Heart left ventricle (tissue), 16 donors: ENCODE data around the gene PREX1. TPM values are rescaled to one million over a fixed set of nuclear protein-coding genes. Genes with fewer than 3 reads are reported as not detected.

Experiments used
- ATAC-seq, 4 donors: fragments of 200-7000 bp; cut with Tn5 transposase; one replicate each; pipeline ENCODE4 v1.9.1; 2020 to 2022; ENCODE audit warnings: moderate library complexity in 4 of 4, mild to moderate bottlenecking in 3 of 4, moderate number of reproducible peaks in 1 of 4
- DNase-seq, 5 donors: peaks; one replicate each; pipeline ENCODE4 v3.0.0-alpha.2; 2020
- H3K27ac ChIP-seq, 12 donors: fragments of 200-600 bp; sonication (generic) in 4 of 12; one replicate each; pipeline versions ENCODE4 v1.5.0 to v1.8.0; 2016 to 2022; ENCODE audit warnings: mild to moderate bottlenecking in 2 of 12
- H3K27me3 ChIP-seq, 9 donors: fragments of 200-600 bp; sonication (generic) in 2 of 9; one replicate each; pipeline versions ENCODE4 v1.5.1 to v1.8.0; 2016 to 2022; ENCODE audit warnings: mild to moderate bottlenecking in 3 of 9
- H3K36me3 ChIP-seq, 9 donors: fragments of 200-600 bp; sonication (generic) in 2 of 9; one replicate each; pipeline versions ENCODE4 v1.5.0 to v1.8.0; 2018 to 2022; ENCODE audit warnings: mild to moderate bottlenecking in 2 of 9
- H3K4me1 ChIP-seq, 12 donors: fragments of 200-600 bp; sonication (generic) in 4 of 12; one replicate each; pipeline versions ENCODE4 v1.5.0 to v1.8.0; 2016 to 2022; ENCODE audit warnings: mild to moderate bottlenecking in 3 of 12
- H3K4me3 ChIP-seq, 12 donors: fragments of 200-600 bp; sonication (generic) in 4 of 12; one replicate each; pipeline versions ENCODE4 v1.5.0 to v1.8.0; 2017 to 2022; ENCODE audit warnings: mild to moderate bottlenecking in 9 of 12, moderate library complexity in 4 of 12
- H3K9me3 ChIP-seq, 12 donors: fragments of 200-600 bp; sonication (generic) in 4 of 12; one replicate each; pipeline versions ENCODE4 v1.5.0 to v1.8.0; 2016 to 2022; ENCODE audit warnings: mild to moderate bottlenecking in 1 of 12
- POLR2A ChIP-seq, 2 donors: fragments of 450-650 bp; IDR thresholded peaks; one replicate each; pipeline ENCODE4 v1.6.1; 2017; ENCODE audit warnings: antibody characterized with exemption in 2 of 2, mild to moderate bottlenecking in 2 of 2, moderate library complexity in 2 of 2
- WGBS, 4 donors: extraction: QIAGEN DNeasy Blood & Tissue Kit in 2 of 4; methylation state at CpG; one replicate each; pipeline versions ENCODE4 v1.1.5 to v1.1.7; 2013 to 2018; 5-methylcytosine and 5-hydroxymethylcytosine counted together
- intact Hi-C, 10 donors: fragments of 100-400 bp; cut with DNase I; formaldehyde crosslinking; loops; one replicate each; pipeline versions ENCODE4 v1.11.1 to v1.14.2; 2022
- long read RNA-seq, 3 donors: library from polyadenylated mRNA; unstranded; transcript quantifications; one replicate each; pipeline ENCODE4 v2.0.0, GENCODE V29; 2020 to 2021
- polyA plus RNA-seq, 2 donors: library from polyadenylated mRNA; stranded (reverse); fragments of 200-250 nt; gene quantifications; one replicate each; pipeline ENCODE4 v1.2.3, GENCODE V29; 2013
- total RNA-seq, 9 donors: library from RNA; depleted of rRNA in 2 of 9; stranded (reverse); fragments of >200 nt in 2 of 9; fragmentation: NEBNext Ultra II Directional in 3 of 9; extraction: Animal tissue kit (Norgen Biotek cat#: 25700) in 3 of 9; gene quantifications; one replicate each; pipeline versions ENCODE4 v1.1.0 to v1.2.4, GENCODE V29; 2016 to 2023
- TF ChIP-seq, protein P1 (sequence below), 12 donors: fragments of 200-600 bp; sonication (generic) in 4 of 12; IDR thresholded peaks; one replicate each; pipeline versions ENCODE4 v1.5.0 to v1.8.0; 2018 to 2022; ENCODE audit warnings: antibody characterized with exemption in 12 of 12, mild to moderate bottlenecking in 5 of 12
- donor health status: ischemic (EF 13 %, LVEDD 7.1; RV severe dilation, severe dysfunction).
- donor health status: healthy with polysubstance abuse.
- donor health status: DM: no; HTN: yes; CAD: no.
- donor health status: DM: no; HTN: no; CAD: no.
- donor health status: ischemic (EF 25% LVEDD 6.9; RV normal size, moderate dysfunction).
- donor health status: ischemic (EF 25% LVEDD 5.7; RV mildly dilated, moderate dysfunction).
- donor health status: healthy.
- donor health status: DM: yes; HTN: yes; CAD: no.
- donor health status: ischemic (EF 35%, LVEDD 5.7; RV mildly dilated, moderate dysfunction).
- donor health status: nonischemic (EF 11% LVEDD 7.7; RV severe dilation, severe dysfunction).
- donor health status: DM: yes; HTN: yes; CAD: no.
- donor health status: PGD.
- donor health status: ischemic (EF 29% LVEDD 5.4; RV normal size, mild dysfunction).
- donor health status: nonischemic (EF 23%, LVEDD 6.1; RV moderate dilation, normal function).

PREX1 gene, protein sequence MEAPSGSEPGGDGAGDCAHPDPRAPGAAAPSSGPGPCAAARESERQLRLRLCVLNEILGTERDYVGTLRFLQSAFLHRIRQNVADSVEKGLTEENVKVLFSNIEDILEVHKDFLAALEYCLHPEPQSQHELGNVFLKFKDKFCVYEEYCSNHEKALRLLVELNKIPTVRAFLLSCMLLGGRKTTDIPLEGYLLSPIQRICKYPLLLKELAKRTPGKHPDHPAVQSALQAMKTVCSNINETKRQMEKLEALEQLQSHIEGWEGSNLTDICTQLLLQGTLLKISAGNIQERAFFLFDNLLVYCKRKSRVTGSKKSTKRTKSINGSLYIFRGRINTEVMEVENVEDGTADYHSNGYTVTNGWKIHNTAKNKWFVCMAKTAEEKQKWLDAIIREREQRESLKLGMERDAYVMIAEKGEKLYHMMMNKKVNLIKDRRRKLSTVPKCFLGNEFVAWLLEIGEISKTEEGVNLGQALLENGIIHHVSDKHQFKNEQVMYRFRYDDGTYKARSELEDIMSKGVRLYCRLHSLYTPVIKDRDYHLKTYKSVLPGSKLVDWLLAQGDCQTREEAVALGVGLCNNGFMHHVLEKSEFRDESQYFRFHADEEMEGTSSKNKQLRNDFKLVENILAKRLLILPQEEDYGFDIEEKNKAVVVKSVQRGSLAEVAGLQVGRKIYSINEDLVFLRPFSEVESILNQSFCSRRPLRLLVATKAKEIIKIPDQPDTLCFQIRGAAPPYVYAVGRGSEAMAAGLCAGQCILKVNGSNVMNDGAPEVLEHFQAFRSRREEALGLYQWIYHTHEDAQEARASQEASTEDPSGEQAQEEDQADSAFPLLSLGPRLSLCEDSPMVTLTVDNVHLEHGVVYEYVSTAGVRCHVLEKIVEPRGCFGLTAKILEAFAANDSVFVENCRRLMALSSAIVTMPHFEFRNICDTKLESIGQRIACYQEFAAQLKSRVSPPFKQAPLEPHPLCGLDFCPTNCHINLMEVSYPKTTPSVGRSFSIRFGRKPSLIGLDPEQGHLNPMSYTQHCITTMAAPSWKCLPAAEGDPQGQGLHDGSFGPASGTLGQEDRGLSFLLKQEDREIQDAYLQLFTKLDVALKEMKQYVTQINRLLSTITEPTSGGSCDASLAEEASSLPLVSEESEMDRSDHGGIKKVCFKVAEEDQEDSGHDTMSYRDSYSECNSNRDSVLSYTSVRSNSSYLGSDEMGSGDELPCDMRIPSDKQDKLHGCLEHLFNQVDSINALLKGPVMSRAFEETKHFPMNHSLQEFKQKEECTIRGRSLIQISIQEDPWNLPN (N-terminal part only)
- total RNA-seq = 10 to 100 TPM in 6 of 9 donors, 1 to 10 TPM in 3; 7.9 to 41.5 (median 13.8) TPM
- polyA plus RNA-seq = 10 to 100 TPM in 1 of 2 donors, 1 to 10 TPM in 1; 7.2 to 11.2 TPM
- long read RNA-seq, donor 1, full-length matches to known transcripts = 2 of 9 reads
- long read RNA-seq, donor 1, partial matches to known transcripts = 5 of 9 reads
- long read RNA-seq, donor 1, other reads (novel, unspliced or antisense) = 2 of 9 reads
- long read RNA-seq, donor 2, full-length matches to known transcripts = 2 of 11 reads
- long read RNA-seq, donor 2, partial matches to known transcripts = 7 of 11 reads
- long read RNA-seq, donor 2, other reads (novel, unspliced or antisense) = 2 of 11 reads
- long read RNA-seq, donor 3, full-length matches to known transcripts = 1 of 7 reads
- long read RNA-seq, donor 3, partial matches to known transcripts = 6 of 7 reads
- long read RNA-seq, donor 3, other reads (novel, unspliced or antisense) = 0 of 7 reads

DNA sequence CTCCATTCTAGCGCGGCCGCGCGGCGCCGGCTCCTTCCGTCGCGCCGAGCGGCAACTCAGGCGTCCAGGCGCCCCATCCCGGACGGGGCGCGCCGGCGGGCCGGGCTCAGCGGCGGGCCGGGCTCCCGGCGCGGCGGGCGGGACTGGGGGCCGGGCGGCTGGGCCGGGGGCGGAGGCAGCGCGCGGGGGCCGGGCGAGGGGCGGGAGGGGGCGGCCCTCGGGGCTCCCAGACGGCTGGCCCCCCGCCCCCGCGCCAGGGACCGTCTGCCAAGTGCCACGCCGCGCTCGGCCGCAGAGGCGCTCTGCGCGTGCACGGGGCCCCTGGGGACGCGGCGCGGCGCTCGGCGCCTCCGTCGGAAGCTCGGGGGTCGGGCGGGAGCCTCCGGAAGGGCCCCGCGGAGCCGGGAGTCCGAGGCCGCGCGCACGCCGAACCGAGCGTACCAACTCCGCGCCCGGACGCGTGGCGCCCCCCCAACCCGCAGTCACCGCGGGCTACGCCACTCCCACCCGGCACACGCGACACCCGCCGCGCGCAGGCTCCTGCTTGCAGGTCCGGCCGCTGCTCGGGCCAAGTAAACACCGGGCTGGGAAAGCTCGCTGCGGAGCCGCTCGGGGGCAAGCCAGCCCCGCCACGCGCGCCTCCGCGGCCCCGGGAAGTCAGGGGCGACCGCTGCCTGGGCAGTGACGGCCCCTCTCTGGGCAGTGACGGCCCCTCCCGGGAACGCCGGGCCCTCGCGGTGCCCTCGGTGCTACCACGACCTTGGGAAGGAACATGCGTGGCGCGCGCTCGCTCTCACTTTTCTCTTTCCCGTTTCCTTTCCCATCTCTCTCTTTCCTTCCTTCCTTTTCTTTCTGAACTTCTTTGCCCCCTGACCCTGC is at the start of gene PREX1:
PREX1 (minus strand) TSS at position 145 of the 879 bp plus-strand sequence; CDS start at position 6, 139 bp downstream.
- Histone ChIP-seq H3K9me3 (no peaks in the 10 kb centered on the region), H3K27me3 (no peaks in the 10 kb centered on the region), H3K4me1 (peaks cover 0 to 69% (median 22%) of the 10 kb centered on the region in 12 donors), H3K36me3 (no peaks in the 10 kb centered on the region), H3K27ac (peak within 1 kb of the TSS; percentile 68 to 92 (median 80)), H3K4me3 (peak within 1 kb of the TSS; percentile 48 to 96 (median 76))
- TF ChIP-seq, protein P1, sequence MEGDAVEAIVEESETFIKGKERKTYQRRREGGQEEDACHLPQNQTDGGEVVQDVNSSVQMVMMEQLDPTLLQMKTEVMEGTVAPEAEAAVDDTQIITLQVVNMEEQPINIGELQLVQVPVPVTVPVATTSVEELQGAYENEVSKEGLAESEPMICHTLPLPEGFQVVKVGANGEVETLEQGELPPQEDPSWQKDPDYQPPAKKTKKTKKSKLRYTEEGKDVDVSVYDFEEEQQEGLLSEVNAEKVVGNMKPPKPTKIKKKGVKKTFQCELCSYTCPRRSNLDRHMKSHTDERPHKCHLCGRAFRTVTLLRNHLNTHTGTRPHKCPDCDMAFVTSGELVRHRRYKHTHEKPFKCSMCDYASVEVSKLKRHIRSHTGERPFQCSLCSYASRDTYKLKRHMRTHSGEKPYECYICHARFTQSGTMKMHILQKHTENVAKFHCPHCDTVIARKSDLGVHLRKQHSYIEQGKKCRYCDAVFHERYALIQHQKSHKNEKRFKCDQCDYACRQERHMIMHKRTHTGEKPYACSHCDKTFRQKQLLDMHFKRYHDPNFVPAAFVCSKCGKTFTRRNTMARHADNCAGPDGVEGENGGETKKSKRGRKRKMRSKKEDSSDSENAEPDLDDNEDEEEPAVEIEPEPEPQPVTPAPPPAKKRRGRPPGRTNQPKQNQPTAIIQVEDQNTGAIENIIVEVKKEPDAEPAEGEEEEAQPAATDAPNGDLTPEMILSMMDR (IDR thresholded peaks at IDR 0.05) = peak in 5 of 12 donors; percentile 12 to 30 (median 22)
- peak in 1 of 2 donors; percentile 59 for TF ChIP-seq POLR2A (IDR thresholded peaks at IDR 0.05)
- intact Hi-C loops = loop anchor here (2.0 to 10.0 kb wide), 10 partner anchors 66 to 173 kb away; no protein-coding TSS in a partner anchor
- WGBS, 4 donors = 1 to 3% (median 1%) methylated on average over 23 to 128 of the region's 128 CpGs
- ATAC-seq (peak; percentile 21 to 83 (median 73)), DNase-seq (peak; percentile 81 to 91 (median 86))

DNA sequence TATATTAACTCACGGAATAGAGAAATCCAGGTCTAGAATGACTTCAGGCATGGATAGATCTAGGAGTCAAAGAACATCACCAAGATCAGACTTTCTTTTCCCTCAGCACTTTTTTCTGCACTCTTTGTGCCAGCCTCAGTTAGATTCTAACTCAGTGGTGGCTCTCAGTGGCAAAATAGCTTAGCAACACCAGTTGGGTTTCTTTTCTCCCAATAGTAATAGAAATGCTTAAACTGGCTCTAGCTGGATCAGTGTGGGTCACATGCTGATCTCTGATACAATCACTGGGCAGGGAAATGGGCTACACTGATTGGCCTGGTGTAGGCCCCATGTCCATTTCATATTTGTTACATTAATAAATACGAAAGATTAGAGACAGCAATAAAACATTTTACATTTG is 49.5 kb upstream of the PREX1 start:
- H3K9me3 ChIP-seq = no peaks in the 10 kb centered on the region
- peaks cover 0 to 49% (median 0%) of the 10 kb centered on the region in 12 donors for H3K4me1 ChIP-seq
- 46 to 69% (median 50%) methylated on average over 2 of the region's 2 CpGs for WGBS, 4 donors
- no peak for ATAC-seq
- H3K36me3 ChIP-seq = no peaks in the 10 kb centered on the region
- H3K27ac ChIP-seq = no peak overlapping the region
- TF ChIP-seq, protein P1 (IDR thresholded peaks at IDR 0.05) = peak in 1 of 12 donors; percentile 12
- TF ChIP-seq POLR2A (IDR thresholded peaks at IDR 0.05) = no peak
- intact Hi-C loops = no loop called here
- no peak for DNase-seq
- H3K27me3 ChIP-seq = no peaks in the 10 kb centered on the region
- H3K4me3 ChIP-seq = no peak overlapping the region

DNA sequence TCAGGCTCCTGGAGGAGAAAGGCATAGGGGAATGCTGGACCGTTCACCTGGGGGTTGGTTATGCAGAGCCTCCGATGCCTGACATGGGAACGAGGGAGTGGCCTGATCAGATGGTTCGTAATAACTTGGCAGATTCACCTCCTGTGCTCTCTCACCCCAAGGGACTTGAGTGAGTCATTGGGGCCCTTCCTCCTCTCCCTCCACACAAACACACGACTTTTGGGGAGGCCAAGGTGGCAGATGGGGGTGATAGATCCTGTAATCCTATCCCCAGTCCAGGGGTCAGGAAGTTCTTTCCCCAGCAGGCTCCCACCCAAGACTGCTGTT is 48.1 kb upstream of the PREX1 start:
- Histone ChIP-seq H3K4me1 (peaks cover 0 to 53% (median 0%) of the 10 kb centered on the region in 12 donors), H3K36me3 (no peaks in the 10 kb centered on the region), H3K27me3 (no peaks in the 10 kb centered on the region), H3K9me3 (no peaks in the 10 kb centered on the region), H3K27ac (no peak overlapping the region), H3K4me3 (no peak overlapping the region)
- ATAC-seq = no peak
- 53 to 60% (median 56%) methylated on average over 5 of the region's 5 CpGs for WGBS, 4 donors
- no peak for TF ChIP-seq POLR2A (IDR thresholded peaks at IDR 0.05)
- TF ChIP-seq, protein P1 (IDR thresholded peaks at IDR 0.05) = no peak
- no peak for DNase-seq
- intact Hi-C loops = no loop called here
